ENCODE measurements around the gene PRDX3. TPM values are rescaled to one million over a fixed set of nuclear protein-coding genes. Genes with fewer than 3 reads are reported as not detected.

PRDX3 gene
- total and polyA plus RNA-seq, 2 experiments from 2014 or later: 116 to 413 TPM

DNA sequence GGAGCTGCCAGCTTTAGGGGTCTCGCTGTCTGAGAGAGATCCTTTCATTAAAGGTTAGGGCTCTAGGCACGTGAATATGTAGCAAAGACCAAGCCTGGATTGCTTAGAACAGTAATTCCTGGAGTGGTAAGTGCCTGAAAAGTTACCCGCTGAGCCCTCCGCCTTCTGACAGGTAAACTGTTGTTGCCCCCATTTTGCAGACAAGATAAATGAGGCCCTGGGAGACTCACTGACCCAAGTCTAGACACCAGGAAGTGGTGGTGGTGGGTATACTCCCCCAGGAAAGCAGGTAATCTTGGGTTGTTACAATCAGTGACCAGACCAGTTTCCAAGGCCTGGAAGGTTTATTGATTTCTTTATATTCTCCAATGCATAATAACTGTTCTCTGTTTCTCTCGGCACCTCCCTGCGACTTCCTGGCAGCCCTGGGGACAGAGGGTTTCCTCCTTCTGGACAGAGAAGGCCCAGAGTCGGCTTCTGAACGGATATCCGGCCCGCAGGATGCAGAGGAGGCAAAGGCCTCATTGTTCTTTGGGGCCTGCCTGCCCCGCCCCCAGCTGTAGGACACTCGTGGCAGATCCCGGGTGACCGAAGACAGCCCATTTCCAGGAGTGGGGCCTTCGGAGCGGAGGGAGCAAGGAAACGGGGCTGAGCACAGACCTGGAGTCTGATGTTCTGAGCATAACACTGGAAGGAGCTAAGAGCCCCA is 27.4 kb upstream of the PRDX3 start:
- H3K4me3 ChIP-seq: peak overlapping the region; percentile 76
- H3K27ac ChIP-seq: no peak overlapping the region
- H3K4me1 ChIP-seq (ENCODE audit: low read depth): peaks cover 11% of the 10 kb centered on the region
- TF ChIP-seq, protein P1, sequence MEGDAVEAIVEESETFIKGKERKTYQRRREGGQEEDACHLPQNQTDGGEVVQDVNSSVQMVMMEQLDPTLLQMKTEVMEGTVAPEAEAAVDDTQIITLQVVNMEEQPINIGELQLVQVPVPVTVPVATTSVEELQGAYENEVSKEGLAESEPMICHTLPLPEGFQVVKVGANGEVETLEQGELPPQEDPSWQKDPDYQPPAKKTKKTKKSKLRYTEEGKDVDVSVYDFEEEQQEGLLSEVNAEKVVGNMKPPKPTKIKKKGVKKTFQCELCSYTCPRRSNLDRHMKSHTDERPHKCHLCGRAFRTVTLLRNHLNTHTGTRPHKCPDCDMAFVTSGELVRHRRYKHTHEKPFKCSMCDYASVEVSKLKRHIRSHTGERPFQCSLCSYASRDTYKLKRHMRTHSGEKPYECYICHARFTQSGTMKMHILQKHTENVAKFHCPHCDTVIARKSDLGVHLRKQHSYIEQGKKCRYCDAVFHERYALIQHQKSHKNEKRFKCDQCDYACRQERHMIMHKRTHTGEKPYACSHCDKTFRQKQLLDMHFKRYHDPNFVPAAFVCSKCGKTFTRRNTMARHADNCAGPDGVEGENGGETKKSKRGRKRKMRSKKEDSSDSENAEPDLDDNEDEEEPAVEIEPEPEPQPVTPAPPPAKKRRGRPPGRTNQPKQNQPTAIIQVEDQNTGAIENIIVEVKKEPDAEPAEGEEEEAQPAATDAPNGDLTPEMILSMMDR (IDR thresholded peaks at IDR 0.05; ENCODE audit: low read depth, low read length): no peak
- no peaks in the 10 kb centered on the region for H3K9me3 ChIP-seq (ENCODE audit: low read depth)
- DNase-seq (ENCODE audit: low read depth in 1 of 2, low spot score in 1 of 2): peak in 1 of 2 donors; percentile 63
- H3K27me3 ChIP-seq: no peaks in the 10 kb centered on the region
- H3K36me3 ChIP-seq: no peaks in the 10 kb centered on the region

- TF ChIP-seq, protein P1 (IDR thresholded peaks at IDR 0.05; ENCODE audit: low read depth, low read length): no peak
- no peak overlapping the region for H3K27ac ChIP-seq
- peak in 1 of 2 donors; percentile 27 for DNase-seq (ENCODE audit: low read depth in 1 of 2, low spot score in 1 of 2)
These were observed 24.4 kb upstream of the PRDX3 start for GRCh38 chr10:119203006-119203405.

DNA sequence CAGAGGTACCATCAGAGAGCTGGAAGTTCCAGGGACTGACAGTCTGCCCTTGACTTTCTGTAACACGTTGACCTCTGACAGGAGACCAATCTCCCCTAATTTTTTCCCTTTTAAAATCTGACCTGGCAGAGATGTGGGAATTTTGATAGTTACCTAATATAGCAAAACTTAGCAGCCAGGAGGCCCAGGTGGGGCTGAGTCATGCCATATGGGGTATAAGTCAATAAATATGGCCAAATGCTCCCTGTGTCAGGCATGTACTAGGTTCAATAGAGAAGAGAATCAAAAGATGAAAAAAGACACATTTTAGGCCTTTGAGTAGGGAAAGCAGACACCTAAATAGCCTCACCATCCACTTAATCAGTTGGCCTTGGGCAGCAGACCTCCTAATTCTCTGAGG is 22.6 kb upstream of the PRDX3 start:
- Histone ChIP-seq H3K27ac (no peak overlapping the region), H3K36me3 (no peaks in the 10 kb centered on the region), H3K27me3 (no peaks in the 10 kb centered on the region), H3K4me3 (no peak overlapping the region), H3K4me1 (ENCODE audit: low read depth) (no peaks in the 10 kb centered on the region), H3K9me3 (ENCODE audit: low read depth) (no peaks in the 10 kb centered on the region)
- TF ChIP-seq, protein P1 (IDR thresholded peaks at IDR 0.05; ENCODE audit: low read depth, low read length): no peak
- DNase-seq (ENCODE audit: low read depth in 1 of 2, low spot score in 1 of 2): no peak

More at GRCh38 chr10:119203006-119203405, 24.4 kb upstream of the PRDX3 start:
- H3K4me3 ChIP-seq: no peak overlapping the region
- no peaks in the 10 kb centered on the region for H3K4me1 ChIP-seq (ENCODE audit: low read depth)
- no peaks in the 10 kb centered on the region for H3K9me3 ChIP-seq (ENCODE audit: low read depth)
- H3K27me3 ChIP-seq: no peaks in the 10 kb centered on the region
- H3K36me3 ChIP-seq: no peaks in the 10 kb centered on the region

DNA sequence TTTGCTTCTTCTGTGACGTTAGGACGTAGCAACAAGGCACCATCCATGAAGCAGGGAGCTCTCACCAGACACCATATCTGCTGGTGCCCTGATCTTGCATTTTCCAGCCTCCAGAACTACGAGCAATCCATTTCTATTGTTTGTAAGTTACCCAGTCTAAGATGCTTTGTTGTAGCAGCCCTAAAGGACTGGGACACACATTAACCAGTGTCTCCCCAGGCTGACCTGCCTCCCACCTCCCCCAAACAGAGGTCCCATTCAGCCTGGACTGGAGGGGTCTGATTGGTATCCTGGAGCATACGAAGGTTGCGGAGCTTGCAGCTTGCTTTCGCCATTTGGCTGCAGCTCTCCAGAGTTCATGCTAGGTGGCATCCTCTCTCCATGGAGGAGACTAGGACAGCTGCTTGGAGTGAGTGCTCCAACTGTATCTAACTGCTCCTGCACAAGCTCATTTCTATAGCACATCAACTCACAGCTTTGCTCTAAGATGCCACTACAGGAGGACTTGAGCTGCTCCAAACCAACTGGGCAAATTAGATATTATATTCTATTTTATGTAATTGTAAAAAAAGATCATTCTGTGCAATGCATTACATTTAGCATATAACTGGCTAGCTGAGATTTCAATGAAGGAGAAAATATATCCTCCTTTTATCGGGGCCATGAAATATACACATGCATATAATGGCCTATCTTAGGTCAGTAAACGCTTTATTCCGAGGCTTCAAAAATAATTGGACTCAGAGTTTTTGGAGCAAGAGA is 20.8 kb upstream of the PRDX3 start:
- peaks cover 8% of the 10 kb centered on the region for H3K4me1 ChIP-seq (ENCODE audit: low read depth)
- H3K36me3 ChIP-seq: no peaks in the 10 kb centered on the region
- H3K27ac ChIP-seq: no peak overlapping the region
- TF ChIP-seq, protein P1 (IDR thresholded peaks at IDR 0.05; ENCODE audit: low read depth, low read length): peak; percentile 87
- H3K9me3 ChIP-seq (ENCODE audit: low read depth): no peaks in the 10 kb centered on the region
- no peak overlapping the region for H3K4me3 ChIP-seq
- DNase-seq (ENCODE audit: low read depth in 1 of 2, low spot score in 1 of 2): peak; percentile 80 to 92
- H3K27me3 ChIP-seq: no peaks in the 10 kb centered on the region

DNA sequence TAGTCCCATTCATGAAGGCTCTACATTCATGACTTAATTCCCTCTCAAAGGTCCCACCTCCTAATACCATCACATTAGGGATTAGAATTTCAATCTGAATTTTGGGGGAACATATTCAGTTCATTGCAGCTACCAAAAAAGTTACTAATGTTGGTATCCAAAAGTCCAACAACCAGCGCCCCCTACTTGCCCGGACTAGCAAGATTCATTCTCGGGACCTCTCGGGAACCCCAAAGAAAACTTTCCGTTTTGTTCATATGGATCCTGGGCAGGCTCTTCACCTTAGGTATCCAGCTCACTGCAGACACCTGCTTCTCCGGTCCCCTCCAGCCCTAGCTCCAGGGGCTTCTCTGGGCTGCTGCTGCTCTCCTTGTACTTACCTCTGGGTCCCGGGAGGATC is 19.8 kb upstream of the PRDX3 start:
- peak in 1 of 2 donors; percentile 40 for DNase-seq (ENCODE audit: low read depth in 1 of 2, low spot score in 1 of 2)
- TF ChIP-seq, protein P1 (IDR thresholded peaks at IDR 0.05; ENCODE audit: low read depth, low read length): peak; percentile 65
- H3K27ac ChIP-seq: no peak overlapping the region

More for the DNA sequence above, 19.8 kb upstream of the PRDX3 start:
- Histone ChIP-seq H3K36me3 (no peaks in the 10 kb centered on the region), H3K27me3 (no peaks in the 10 kb centered on the region), H3K4me3 (no peak overlapping the region), H3K4me1 (ENCODE audit: low read depth) (peaks cover 9% of the 10 kb centered on the region), H3K9me3 (ENCODE audit: low read depth) (no peaks in the 10 kb centered on the region)
